HG03060 (cell line): Measurements from ENCODE around the gene HNRNPL.
"Not testable (repeated sequence)": the region's sequence is repeated elsewhere in the genome, so short reads cannot be mapped to it uniquely, and the experiment has no call there.

Source experiments
- ATAC-seq: cut with Tn5 transposase; IDR thresholded peaks from one replicate; pipeline ENCODE4 v1.9.1; 2021; ENCODE audit warnings: low read depth, moderate number of reproducible peaks; ENCODE audit not compliant: unreplicated experiment

Gene HNRNPL

DNA sequence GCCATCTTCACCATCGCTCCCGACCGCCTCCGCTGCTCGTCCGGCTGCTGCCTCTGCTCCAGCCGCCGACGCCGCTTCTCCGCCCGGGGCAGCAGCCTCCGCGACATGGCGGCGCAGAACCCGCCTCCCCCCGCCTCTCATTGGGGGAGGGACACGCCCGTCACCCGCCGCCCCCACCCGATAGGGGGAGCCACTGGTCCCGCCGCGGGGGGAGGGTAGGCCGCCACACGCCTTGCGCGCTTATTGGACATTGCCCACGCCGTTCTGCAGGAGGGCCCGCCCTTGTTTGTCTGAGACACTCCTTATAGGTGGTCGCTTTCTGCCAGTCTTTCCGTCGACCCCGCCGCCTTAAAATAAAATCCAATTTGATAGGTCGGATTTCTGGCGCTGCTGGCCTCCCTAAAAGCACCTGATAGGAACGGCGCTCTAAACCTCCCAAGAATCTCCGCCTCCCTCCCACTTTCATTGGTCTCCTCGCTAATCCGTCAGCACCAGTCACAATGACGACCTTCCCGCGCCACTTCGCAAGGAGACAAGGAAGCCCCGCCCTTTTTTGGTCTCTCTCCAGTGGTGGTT is at the start of gene HNRNPL:
HNRNPL (minus strand) TSS at position 127 of the 576 bp plus-strand sequence; CDS start at position 107, 20 bp downstream.
- peak; percentile 35 for ATAC-seq

DNA sequence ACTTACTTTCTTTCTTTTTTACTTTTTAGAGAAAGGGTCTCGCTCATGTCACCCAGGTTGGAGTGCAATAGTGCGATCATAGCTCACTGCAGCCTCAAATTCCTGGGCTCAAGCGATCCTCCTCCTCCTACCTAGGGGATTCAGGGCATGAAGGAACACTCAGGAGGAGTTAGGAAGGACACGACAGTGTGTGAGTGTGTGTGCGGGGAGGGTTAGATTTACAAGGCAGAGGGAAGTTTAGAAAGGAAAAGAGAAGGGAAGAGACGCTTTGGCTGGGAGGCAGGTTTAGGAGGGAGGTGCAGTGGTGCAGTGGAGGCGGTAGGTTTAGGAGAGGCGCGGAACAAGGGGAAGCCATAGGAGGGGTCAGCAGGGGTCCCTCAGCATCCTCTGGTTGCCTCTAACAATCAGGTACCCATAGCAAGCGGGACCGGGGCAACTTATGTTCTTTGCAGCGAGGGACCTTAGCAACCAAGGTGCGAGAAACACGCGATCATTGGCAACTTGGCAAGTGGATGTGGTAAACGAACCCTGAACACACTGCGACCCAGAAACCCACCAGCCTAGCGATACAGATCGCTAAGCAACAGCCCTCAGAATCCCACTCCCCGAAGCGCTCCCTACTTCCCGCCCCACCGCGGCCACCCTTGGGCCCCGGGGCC is 49.1 kb upstream of the HNRNPL start:
- ATAC-seq = no peak

DNA sequence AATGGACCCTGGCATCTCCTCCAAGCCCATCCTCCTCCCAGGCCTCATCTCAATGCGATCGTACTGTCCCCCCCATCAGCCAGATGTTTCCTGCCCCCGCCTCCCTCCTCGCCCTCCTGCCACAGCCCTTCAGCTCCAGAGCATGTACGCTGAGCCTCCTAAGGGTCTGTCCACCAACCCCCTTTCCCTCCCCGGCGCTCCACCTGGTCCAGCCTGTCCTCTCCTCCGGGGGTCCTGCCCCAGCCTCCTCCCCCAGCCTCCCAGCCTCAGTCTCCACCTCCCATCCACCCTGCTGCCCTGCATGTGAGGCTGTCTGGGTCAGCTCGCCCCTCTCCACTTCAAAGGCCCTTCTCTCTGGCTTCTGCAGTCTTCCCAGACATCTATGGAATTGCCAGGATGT is 45.2 kb upstream of the HNRNPL start:
- ATAC-seq = no peak

DNA sequence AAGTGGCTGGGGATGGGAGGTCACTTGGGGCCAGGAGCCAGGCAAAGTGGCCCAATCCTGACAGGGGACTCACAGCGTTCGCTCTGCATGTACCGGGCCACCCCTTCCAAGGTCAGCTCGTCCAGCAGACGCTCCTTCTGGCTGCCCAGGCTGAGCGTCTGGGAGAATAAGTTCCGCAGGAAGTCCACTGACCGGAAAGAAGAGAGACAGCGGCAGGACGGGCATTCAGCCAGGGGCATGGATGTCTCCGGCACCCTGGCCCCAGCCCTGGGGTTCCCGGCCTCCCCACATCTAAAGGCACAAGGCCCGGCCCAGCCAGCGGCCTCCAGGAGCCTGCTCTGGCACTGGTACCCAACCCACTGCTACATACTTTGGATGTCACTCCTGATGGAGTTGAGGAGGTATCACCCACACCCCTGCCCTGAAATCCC is 43.6 kb upstream of the HNRNPL start:
- no peak for ATAC-seq

DNA sequence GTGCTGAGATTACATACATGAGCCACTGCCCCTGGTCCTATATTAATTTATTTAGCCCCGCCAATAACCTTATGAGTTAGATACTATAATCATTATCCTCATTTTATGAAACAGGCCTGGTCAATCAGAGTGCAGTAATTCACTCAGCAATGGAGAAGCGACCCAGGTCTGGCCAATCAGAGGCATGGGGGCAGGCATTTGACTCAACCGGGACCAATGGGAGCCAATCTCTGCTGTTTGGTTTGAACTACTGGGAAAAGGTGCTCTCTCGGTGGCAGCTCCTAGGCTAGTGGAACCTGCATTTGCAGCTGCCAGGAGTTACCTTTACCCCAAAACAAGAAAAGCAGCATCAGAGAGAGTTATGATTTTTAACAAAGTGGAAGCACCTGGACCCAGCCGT is 43.1 kb upstream of the HNRNPL start:
- ATAC-seq = no peak

DNA sequence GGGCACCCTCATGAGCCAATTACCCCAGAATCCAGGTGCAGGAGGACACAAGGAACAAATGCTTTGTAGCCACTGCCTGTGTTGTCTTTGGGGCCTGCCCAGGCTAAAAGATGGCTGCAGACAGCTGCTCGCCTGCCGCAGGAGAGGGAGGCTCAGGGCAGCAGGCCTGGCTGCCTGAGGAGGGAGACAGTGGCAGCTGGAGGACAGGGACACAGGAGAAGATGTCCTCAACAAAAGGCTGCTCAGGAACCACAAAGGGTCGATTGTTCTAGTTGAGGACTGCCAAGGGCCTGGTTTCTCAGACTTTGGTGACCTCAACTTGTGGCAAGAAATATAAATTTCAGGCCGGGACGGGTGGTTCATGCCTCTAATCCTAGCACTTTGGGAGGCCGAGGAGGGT is 42.0 kb upstream of the HNRNPL start:
- ATAC-seq = no peak

DNA sequence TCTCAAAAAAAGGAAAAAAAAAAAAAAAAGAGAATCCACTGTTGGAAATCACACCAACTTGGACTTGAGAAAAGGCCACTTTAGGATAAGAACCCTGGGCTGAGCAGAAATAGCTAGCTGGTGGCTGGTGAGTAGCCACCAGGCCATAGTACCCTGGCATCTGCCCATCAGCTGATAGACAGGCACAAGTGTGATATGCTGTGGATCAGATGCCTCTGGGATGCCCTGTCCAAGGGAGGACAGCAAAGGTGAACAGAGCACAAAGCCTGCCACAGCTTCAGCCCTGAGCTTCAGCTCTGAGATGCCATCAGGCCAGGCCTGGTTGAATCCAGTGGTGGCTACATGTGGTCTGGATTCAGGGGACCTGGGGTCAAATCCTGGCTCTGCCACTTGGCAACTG is 40.9 kb upstream of the HNRNPL start:
- no peak for ATAC-seq

DNA sequence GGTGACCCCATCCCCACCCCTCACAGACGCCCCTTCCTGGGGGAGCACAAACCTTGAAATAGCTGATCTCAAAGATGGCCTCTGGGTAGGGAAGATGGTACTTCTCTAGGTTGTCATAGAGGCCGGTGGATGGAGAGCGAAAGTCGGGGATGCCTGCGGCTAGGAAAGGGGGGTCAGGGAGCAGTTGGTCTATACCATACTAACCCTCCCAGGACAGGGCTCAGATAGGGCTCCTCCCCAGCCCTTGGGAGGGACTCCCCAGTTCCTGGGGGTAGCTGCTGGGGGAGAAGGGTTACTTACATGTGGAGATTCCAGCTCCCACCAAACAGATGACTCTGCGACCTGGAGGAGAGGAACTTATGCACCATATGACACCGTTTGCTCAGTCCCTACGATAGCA is 40.0 kb upstream of the HNRNPL start:
- no peak for ATAC-seq

DNA sequence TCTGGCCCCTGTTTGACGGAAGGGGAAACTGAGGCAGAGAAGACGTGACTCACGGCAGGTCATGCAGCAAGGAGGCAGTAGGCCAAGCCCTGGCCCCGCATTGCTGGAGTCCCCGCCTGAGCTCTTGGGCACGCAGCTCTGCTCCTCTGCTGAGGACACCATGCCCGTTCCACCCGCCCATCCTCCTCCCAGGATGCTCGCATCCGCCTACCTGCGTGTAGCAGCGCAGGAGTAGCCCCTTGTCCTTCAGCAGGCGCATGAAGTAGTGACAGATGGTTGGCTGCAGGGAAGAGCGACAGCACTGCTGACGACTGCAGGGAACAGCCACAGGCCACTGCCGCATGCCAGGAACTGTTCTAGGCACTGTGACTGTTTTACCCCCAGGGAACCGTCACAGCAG is 39.1 kb upstream of the HNRNPL start:
- no peak for ATAC-seq

DNA sequence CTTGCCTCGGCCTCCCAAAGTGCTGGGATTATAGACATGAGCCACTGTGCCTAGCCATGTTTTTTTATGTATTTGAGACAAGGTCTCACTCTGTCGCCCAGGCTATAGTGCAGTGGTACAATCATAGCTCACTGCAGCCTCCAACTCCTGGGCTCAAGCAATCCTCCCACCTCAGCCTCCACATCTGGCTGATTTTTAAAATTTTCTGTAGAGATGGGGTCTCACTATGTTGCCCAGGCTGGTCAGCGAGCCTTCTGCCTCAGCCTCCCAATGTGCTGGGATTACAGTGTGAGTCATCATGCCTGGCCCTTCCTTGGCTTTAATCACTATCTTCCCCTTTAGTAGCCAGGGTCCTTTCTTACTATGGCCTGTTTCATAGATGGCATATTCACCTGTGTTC is 34.9 kb upstream of the HNRNPL start:
- ATAC-seq = not testable (repeated sequence)

DNA sequence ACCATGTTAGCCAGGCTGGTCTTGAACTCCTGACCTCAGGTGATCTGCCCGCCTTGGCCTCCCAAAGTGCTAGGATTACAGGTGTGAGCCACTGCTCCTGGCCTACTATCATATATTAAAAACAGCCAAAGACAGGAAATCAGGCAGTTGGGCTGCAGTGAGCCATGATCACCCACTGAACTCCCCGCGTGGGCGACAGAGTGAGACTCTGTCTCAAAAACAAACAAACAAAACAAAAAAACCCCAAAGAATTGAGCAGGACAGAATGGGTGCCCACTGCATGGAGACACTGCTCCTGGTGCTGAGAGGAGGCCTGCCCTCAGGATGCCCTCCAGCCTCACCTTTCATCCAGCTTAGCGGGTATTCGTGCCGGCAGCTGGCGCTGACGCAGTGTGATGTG is 33.5 kb upstream of the HNRNPL start:
- no peak for ATAC-seq

DNA sequence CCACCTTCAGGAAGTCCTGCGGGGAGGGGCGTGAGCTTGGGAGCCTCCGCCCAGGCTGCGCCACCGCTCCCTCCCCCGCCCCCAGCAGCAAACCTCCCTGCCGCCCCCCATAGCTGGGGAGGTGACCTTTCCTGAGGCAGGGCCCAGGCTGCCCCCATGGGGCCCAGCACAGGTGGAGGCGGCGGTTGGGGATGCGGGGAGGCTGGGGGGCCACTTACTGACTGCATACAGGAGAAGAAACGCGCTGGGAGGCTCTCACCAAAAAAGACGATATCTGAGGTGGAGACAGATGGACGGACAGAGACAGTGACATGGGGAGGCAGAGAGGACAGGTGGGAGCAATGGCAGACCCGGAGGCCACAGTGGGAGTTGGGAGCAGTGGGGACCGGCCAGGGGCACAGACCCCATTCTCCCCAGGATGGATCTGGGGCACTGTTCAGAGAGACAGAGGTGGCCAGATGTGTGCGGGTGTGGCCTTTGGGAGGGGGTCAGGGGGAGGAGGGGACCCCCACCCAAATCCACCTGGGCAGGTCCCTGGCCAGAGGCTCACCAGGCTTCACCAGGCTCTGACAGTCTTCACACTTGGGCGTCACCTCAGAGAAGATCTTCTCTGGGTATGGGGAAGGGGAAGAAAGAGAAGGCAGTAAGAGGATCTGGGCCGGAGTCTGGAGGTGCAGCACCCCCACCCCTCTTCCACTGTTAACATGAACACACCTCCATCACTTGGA is 31.3 kb upstream of the HNRNPL start:
- ATAC-seq = no peak

DNA sequence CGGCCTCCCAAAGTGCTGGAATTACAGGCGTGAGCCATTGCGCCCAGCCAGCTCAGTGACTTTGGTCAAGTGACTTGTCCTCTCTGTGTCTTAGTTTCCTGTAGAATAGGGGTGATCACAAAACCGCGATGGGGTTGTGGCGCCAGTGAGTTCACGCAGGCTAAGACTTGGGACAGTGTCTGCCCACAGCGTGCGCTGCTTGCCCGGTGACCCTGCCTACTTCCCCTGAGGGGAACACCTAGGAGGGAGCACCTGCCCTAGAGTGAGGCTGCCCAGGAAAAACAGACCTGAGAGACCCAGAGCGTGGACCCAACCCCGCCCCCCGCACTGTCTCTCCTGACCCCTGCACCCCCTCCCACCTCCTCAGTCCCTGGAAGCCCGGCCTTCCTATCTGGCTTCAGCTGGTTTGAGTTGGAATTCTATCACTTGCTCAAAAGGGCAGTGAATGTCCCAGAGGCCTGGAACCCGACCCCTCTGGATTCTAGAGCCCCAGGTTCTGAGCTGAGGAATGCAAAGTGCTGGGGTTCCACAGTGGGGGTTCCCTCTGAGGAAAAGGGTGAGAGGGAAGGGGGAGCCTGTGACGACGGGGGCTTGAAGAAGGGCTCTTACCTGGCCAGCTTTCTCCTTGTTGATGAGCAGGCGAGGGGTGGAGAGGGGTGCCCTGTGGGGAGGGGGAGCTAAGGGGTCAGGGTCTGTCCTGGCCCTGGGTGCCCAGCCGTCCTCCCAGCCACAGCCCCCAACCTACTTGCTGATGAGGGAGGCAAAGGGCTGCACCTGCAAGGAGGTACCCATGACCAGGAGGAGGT is 30.5 kb upstream of the HNRNPL start:
- no peak for ATAC-seq

DNA sequence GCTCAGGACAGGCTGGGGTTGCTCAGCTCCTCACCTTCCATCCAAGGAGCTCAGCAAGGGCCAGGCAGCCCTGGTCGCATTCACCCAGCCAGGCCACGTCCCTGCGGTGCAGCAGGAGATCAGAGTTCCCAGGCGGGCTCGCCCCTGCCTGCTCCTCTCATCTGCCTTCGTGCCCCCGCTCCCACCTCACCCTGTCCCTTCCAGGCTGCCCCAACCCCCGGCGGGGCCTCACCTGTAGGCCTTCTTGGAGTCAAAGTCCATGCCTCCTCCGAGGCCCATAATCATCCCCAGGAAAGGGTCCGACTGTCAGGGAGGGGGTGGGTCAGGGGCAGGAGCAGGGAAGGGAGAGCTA is 29.6 kb upstream of the HNRNPL start:
- no peak for ATAC-seq

DNA sequence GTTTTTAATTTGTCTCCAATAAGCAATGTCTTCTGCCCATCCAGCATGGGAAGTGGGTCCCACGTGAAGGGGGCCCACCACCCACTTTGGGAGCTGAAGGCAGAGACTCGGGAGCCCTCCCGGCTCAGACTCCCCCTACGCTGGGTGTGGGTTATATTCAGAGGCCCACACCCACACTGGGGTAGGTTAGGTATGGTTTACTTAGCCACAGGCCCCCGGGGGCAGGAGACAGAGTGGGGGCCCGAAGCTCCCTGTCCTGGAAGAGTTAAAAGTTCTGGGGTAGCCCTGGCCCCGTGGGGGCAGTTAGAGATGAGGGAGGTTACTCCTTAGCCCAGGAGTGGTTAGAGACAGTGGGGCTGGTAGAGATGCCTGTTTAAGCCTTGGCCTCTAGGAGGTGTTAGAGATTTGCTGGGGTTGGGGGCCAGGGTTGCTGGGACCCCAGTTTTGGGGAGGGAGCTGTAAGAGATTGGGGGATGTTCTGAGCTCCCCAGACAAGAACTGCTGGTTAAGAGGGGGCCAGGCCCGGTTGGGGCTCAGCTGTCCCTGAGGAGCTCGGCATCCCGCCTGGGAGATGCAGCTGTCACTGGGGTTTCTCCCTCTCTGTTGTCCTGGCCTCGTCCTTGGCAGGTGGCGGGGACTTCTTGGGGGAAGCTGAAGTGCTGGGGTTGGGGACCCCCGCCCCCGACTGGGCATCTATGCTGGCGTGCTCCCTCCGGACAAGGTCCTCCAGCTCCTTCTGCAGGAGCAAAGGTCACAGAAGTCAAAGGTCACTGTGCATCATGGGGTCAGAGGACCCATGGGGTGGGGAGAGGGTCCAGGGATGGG is 29.0 kb upstream of the HNRNPL start:
- ATAC-seq = no peak

DNA sequence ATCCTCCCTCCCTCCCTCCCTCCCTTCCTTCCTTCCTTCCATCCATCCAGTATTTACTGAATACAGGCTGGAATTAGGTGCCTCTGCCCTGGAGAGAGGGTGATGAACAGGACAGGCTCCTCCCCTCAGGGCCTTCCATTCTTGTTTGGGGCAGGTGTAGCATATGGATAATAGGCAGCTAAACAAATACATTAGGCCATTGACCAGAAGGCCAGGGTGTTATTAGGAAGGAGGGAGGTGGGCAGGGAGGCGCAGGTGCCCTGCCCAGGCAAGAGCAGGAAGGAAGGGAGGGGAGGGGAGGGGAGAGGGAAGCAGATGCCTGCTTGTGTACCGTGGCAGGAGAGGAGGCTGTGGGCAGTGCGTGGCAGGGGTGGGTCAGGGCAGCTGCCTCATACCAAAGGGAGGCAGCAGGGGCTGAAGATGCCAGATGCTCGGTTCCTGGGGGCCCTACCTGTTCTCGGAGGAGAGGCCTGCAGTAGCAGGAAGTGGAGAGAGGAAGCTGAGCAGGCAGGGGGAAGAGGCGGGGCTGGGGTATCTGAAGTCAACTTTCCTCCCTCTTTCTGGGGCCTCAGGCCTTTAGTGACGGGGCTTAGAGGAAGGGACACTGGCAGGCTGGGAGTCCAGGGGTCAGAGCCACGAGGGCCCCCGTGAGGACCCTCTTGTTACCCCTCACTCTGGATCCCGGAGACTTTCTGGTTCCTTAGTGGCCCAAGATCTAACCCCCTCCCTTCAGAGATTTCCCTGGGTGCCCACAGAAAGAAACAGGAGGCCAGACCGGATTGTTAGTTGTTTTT is 28.2 kb upstream of the HNRNPL start, which contains the start of gene RINL:
RINL (minus strand) TSS at position 495 of the 794 bp plus-strand sequence. CDS start 1,533 bp downstream, outside the sequence.
- ATAC-seq = no peak

DNA sequence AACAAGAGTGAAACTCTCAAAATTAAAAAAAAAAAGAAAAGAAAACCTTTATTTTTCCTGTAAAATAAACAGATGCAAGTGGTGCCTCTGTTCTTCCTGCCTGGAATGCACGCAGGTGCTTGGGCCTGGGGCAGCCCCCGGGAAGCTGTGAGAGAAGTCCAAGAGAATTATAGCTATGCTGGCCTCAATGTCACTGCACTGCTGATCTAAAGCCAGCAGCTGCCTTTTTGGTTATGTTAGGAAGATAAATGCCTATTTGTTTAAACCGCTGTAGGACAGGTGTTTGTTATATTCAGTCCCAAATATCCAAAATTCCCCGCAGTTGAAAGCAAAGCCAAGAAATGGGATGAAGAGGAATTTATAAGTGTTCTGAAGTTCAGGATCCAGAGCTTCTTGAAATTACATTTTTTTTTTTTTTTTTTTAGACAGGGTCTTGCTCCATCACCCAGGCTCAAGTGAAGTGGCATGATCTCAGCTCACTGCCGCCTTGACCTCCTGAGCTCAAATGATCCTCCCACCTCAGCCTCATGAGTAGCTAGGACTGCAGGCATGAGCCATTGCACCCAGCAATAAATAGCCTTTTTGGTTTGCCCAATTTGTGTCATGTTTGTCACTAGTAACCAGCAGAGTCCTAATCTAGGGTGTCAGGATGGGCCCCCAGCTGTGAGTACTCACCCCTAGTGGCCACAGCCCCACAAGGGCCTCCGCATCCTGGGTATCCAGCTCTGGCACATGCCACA is 26.0 kb upstream of the HNRNPL start:
- ATAC-seq = no peak

DNA sequence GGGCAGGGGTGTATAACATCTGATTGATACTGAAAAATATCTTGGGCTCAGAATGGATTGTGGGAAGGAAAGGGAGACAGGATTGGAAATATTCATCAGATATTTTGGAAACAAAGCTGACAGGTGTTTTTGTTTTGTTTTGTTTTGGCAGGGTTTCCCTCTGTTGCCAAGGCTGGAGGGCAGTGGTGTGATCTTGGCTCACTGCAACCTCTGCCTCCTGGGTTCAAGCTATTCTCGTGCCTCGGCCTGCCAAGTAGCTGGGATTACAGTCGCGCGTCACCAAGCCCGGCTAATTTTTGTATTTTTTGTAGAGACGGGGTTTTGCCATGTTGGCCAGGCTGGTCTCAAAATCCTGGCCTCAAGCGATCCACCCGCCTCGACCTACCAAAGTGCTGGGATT is 23.6 kb upstream of the HNRNPL start:
- not testable (repeated sequence) for ATAC-seq

DNA sequence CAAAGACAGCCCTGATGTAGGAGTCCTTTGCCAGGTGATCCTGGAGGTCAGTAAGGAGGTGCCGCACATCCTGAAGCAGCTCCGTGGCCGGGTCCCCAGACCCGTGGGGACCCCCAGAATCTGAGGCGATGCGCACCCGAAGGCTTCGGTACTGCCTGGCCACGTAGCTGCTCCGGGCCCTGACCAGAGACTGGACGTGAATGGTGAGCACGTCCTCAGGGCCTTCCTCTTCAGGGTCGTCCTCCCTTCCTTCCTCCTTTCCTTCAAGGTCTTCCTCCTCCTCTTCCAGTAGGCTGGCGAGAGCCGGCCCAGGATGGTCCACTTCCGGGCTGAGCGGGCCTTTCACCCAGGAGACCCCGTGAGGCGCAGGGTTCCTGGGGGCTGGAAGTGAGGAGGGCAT is 20.8 kb upstream of the HNRNPL start:
- no peak for ATAC-seq
